Measurements from ENCODE around the gene CDKAL1.
"Not testable (repeated sequence)": the region's sequence is repeated elsewhere in the genome, so short reads cannot be mapped to it uniquely, and the experiment has no call there.

The CDKAL1 gene

DNA sequence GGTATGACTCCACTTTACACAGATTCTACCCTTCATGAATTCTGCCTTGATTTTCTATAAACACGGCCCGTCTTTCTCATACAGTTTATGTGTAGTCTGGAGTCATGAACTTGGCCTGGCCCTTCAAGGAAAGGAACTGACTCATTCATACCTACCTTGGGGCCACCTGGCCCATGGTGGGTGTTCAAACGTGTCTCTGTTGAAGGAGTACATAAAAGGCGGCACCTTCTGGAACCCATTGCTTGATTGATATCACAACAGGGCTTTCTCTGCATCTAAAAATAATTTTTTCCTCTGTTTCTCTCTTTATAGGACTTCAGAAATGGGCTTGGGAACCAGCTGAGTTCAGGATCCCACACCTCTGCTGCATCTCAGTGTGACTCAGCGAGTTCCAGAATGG is 696.3 kb downstream of the CDKAL1 start:
- peaks cover 3% of the 10 kb centered on the region for H3K9me3 Mint-ChIP-seq
- no peak overlapping the region for H3K4me3 Mint-ChIP-seq
- DNase-seq (ENCODE audit: low spot score in 2 of 2) (no peak), ATAC-seq (ENCODE audit: low read depth) (no peak)
- no peak overlapping the region for H3K27ac Mint-ChIP-seq
- H3K4me1 Mint-ChIP-seq, result no peaks in the 10 kb centered on the region
- H3K36me3 Mint-ChIP-seq, result peaks cover 65% of the 10 kb centered on the region
- H3K27me3 Mint-ChIP-seq, result no peaks in the 10 kb centered on the region

DNA sequence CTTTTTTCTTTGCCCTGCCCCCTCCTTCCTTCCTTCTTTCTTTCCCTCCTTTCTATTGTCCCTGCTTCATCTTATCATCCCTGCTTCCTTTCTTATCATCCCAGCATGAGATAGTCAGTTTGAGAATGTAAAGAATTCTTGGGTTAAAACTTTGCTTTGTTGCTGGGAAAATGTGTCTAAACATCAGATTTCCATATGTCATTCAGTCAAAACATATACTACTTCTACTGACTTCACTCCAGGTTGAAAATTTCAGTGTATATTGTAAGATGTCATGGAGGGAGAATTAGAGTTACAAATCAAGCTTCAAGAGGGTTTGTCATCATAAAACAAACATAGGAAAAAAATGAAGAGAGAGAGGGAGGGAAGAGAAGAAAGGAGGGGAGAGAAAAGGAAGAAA is 700.9 kb downstream of the CDKAL1 start:
- H3K27ac Mint-ChIP-seq, result no peak overlapping the region
- H3K36me3 Mint-ChIP-seq, result peaks cover 45% of the 10 kb centered on the region
- no peaks in the 10 kb centered on the region for H3K27me3 Mint-ChIP-seq
- peaks cover 9% of the 10 kb centered on the region for H3K9me3 Mint-ChIP-seq
- no peak for ATAC-seq (ENCODE audit: low read depth)
- no peak for DNase-seq (ENCODE audit: low spot score in 2 of 2)
- H3K4me1 Mint-ChIP-seq, result no peaks in the 10 kb centered on the region
- H3K4me3 Mint-ChIP-seq, result no peak overlapping the region

DNA sequence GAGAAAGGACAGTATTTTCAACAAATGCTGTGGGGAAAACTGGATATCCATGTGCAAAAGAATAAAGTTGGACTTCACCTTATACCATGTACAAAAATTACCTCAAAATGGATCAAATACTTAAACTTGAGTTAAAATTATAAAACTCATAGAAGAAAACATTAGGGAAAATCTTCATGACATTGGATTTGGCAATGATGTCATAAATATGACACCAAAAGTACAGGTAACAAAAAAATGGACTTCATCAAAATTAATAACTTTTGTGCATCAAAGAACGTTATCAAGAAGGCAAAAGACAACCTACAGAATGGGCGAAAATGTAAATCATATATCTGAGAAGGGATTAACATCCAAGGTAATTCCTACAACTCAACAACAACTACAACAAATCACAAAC is 704.0 kb downstream of the CDKAL1 start:
- Mint-ChIP-seq H3K9me3 (peaks cover 9% of the 10 kb centered on the region), H3K36me3 (peaks cover 16% of the 10 kb centered on the region), H3K4me3 (no peak overlapping the region), H3K27me3 (no peaks in the 10 kb centered on the region), H3K4me1 (no peaks in the 10 kb centered on the region), H3K27ac (no peak overlapping the region)
- DNase-seq (ENCODE audit: low spot score in 2 of 2), result no peak
- no peak for ATAC-seq (ENCODE audit: low read depth)

DNA sequence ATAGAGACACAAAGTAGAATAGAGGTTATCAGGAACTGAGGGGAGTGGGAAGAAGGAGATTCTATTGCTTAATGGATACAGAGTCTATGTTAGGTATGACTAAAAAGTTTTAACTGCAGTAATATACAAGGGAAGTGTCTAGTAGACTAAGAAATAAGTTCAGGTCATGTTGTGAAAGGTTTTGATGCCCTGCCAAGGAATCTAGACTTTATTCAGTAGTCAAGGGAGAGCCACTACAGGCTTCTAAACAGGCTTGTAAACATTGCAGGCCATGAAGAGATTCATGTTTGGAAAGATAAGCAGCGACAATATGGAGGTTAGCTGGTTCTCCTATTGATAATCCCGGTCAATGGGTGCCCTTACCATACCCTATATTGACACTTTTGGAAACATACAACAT is 706.5 kb downstream of the CDKAL1 start:
- H3K4me3 Mint-ChIP-seq, result no peak overlapping the region
- no peak overlapping the region for H3K27ac Mint-ChIP-seq

DNA sequence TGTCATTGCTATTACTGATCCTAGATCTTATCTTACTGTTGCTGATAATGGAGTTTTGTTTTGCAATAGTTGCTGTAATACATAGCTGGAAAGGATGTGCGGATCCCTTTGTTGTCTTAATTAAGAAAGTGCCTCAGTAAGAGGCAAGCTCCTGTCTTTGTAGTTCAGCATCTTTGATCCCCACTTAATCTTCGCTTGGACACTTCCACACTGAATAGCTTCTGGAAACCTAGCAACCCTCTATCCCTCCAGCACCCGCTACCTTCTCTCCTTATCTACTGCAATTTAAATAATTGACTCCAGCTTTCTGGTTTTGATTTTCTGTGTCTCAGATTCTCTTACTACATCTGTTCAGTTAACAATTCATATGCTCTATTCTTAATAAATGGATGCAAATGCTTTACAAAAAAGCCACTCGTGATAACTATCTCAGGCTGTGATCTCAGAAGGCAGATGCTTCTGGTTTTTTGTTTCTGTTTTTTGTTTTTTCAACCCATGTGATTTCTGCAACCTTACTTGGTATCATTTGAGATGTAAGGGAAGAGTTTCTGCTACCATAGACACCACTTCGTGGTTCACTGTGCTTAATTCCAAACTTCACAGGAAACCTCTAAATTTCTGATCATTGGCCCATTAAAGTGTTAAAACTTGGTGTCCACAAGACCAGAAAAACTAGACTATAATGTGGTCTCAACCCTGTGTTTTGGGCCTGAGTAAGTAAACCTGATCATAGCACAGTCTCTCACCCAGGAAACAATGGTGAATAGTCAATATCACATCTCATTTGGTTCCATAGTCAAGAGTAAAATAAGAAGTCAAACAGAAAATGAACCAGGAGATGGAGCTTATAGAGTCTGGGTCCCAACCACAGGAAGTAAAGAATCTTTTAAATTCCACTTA is 707.2 kb downstream of the CDKAL1 start:
- peaks cover 6% of the 10 kb centered on the region for H3K9me3 Mint-ChIP-seq
- H3K27ac Mint-ChIP-seq, result no peak overlapping the region
- H3K27me3 Mint-ChIP-seq, result no peaks in the 10 kb centered on the region
- no peak for ATAC-seq (ENCODE audit: low read depth)
- H3K4me1 Mint-ChIP-seq, result no peaks in the 10 kb centered on the region
- H3K4me3 Mint-ChIP-seq, result no peak overlapping the region
- H3K36me3 Mint-ChIP-seq, result no peaks in the 10 kb centered on the region
- DNase-seq (ENCODE audit: low spot score in 2 of 2), result no peak

More for the DNA sequence above, 706.5 kb downstream of the CDKAL1 start:
- DNase-seq (ENCODE audit: low spot score in 2 of 2) (no peak), ATAC-seq (ENCODE audit: low read depth) (no peak)
- Mint-ChIP-seq H3K4me1 (no peaks in the 10 kb centered on the region), H3K27me3 (no peaks in the 10 kb centered on the region), H3K36me3 (no peaks in the 10 kb centered on the region), H3K9me3 (peaks cover 6% of the 10 kb centered on the region)

DNA sequence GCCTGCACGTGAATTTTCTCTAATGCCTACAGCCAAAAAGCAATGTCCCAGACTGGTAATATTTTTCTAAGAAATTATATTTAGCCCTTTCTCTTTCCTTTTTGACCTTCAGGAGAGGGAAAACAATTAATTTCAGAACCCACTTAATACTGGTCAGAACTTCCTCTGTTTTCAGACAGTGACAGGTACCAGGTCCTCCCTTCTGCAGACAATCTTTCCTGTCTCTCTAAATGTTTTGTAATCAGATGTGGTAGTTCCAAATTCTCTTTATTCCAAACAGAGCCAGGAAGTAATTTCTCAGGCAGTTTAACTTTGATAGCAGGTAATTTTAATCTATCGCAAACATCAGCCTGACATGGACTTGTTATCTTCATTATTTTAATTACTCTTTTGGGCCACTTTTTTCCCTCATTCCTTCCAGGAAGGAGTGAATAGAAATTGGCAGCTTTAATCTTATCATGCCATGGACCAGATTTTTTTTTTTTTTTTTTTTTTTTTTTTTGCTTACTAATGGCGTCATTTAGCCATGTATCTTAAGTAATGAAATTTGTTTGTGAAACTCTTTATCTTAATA is 710.7 kb downstream of the CDKAL1 start:
- no peak overlapping the region for H3K27ac Mint-ChIP-seq
- no peaks in the 10 kb centered on the region for H3K4me1 Mint-ChIP-seq
- H3K9me3 Mint-ChIP-seq, result no peaks in the 10 kb centered on the region
- no peaks in the 10 kb centered on the region for H3K27me3 Mint-ChIP-seq
- ATAC-seq (ENCODE audit: low read depth) (no peak), DNase-seq (ENCODE audit: low spot score in 2 of 2) (no peak)
- H3K4me3 Mint-ChIP-seq, result no peak overlapping the region
- no peaks in the 10 kb centered on the region for H3K36me3 Mint-ChIP-seq

DNA sequence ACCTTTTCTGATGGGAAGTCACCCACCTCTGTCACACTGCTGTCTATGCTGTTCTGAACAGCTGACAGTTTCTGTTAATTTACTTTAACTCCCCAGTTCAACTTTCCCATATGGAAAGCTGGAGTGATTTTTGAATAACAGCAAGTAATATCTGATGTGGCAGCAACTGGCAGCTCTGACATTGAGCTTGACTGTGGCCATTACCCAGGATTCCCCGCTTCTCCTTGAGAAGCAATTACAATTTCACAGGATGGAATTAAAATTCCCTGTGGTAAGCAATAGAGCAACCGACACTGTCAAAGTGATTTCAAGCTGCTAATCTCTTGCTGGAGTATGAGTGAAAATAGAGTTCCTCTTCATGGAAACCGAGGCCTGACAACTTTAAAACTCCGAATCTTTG is 711.2 kb downstream of the CDKAL1 start:
- Mint-ChIP-seq H3K36me3 (no peaks in the 10 kb centered on the region), H3K4me3 (no peak overlapping the region), H3K27me3 (no peaks in the 10 kb centered on the region), H3K27ac (no peak overlapping the region), H3K9me3 (no peaks in the 10 kb centered on the region), H3K4me1 (no peaks in the 10 kb centered on the region)
- ATAC-seq (ENCODE audit: low read depth) (no peak), DNase-seq (ENCODE audit: low spot score in 2 of 2) (no peak)

DNA sequence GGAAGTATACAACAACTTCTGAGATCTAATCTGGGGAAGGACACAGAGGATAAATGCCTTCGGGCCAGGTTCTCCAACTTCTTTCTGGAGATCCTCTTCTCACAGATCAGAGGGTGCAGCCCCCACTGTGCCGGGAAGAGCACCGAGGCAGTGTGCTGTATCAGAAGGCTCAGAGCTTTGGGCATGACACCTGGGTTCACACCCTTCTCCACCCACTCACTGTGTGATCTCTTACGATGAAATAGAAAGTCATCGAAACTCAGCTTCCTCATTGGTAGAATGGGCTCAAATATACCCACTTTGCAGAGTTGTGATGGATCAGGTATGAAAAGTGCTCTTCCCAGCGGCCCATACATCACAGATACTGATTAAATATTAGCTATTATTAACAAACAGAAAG is 711.8 kb downstream of the CDKAL1 start:
- no peaks in the 10 kb centered on the region for H3K27me3 Mint-ChIP-seq
- no peak overlapping the region for H3K4me3 Mint-ChIP-seq
- ATAC-seq (ENCODE audit: low read depth), result no peak
- no peaks in the 10 kb centered on the region for H3K36me3 Mint-ChIP-seq
- no peak for DNase-seq (ENCODE audit: low spot score in 2 of 2)
- H3K9me3 Mint-ChIP-seq, result no peaks in the 10 kb centered on the region
- H3K27ac Mint-ChIP-seq, result no peak overlapping the region
- H3K4me1 Mint-ChIP-seq, result no peaks in the 10 kb centered on the region

DNA sequence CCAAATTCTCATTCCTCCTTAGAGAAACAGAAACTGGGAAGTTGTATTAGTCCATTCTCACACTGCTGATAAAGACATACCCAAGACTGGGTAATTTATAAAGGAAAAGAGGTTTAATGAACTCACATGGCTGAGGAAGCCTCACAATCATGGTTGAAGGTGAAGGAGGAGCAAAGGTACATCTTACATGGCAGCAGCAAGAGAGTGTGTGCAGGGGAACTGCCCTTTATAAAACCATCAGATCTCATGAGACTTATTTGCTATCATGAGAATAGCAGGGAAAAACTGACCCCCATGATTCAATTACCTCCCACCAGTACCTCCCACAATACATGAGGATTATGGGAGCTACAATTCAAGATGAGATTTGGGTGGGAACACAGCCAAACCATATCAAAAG is 720.2 kb downstream of the CDKAL1 start:
- ATAC-seq (ENCODE audit: low read depth); H3K36me3 Mint-ChIP-seq; H3K4me3 Mint-ChIP-seq; H3K9me3 Mint-ChIP-seq; H3K27me3 Mint-ChIP-seq; H3K27ac Mint-ChIP-seq; DNase-seq (ENCODE audit: low spot score in 2 of 2); H3K4me1 Mint-ChIP-seq: not testable (repeated sequence)

DNA sequence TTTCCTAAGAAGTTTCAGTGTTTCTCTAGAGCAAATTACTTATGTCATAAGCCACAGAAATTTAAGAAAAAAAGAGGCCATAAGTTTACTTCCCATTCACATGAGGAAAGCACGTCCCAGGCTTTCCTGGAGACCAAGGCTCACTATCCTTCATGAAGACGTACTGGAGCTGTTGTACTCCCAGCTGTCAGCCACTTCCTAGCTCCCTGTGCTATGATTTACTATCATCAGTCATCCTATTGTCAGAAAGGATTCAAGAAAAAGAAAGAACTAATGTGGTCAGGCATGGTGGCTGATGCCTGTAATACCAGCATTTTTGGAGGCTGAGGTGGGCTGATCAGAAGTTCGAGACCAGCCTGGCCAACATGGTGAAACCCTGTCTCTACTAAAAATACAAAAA is 721.9 kb downstream of the CDKAL1 start:
- Mint-ChIP-seq H3K4me3 (no peak overlapping the region), H3K36me3 (peaks cover 2% of the 10 kb centered on the region), H3K27me3 (peaks cover 1% of the 10 kb centered on the region), H3K4me1 (no peaks in the 10 kb centered on the region), H3K27ac (no peak overlapping the region), H3K9me3 (peaks cover 4% of the 10 kb centered on the region)
- no peak for DNase-seq (ENCODE audit: low spot score in 2 of 2)
- ATAC-seq (ENCODE audit: low read depth), result no peak

DNA sequence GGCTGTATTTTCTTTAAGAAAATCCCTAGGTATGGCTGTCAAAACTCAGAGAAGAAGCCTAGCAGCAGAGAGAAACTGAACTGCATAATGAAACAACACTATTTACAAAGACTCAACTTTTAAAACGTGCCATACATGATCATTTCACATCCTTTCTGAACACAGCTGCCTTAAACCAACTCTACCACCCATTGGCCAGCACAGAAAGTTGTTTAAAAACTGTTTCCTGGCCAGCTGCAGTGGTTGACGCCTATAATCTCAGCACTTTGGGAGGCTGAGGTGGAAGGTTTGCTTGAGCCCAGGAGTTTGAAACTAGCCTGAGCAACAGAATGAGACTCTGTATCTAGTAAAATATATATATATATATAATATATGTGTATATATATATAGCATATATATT is 722.9 kb downstream of the CDKAL1 start:
- ATAC-seq (ENCODE audit: low read depth) (no peak), DNase-seq (ENCODE audit: low spot score in 2 of 2) (no peak)
- H3K9me3 Mint-ChIP-seq, result peaks cover 4% of the 10 kb centered on the region
- no peaks in the 10 kb centered on the region for H3K4me1 Mint-ChIP-seq
- no peak overlapping the region for H3K27ac Mint-ChIP-seq
- peaks cover 1% of the 10 kb centered on the region for H3K27me3 Mint-ChIP-seq
- peaks cover 2% of the 10 kb centered on the region for H3K36me3 Mint-ChIP-seq
- H3K4me3 Mint-ChIP-seq, result no peak overlapping the region

DNA sequence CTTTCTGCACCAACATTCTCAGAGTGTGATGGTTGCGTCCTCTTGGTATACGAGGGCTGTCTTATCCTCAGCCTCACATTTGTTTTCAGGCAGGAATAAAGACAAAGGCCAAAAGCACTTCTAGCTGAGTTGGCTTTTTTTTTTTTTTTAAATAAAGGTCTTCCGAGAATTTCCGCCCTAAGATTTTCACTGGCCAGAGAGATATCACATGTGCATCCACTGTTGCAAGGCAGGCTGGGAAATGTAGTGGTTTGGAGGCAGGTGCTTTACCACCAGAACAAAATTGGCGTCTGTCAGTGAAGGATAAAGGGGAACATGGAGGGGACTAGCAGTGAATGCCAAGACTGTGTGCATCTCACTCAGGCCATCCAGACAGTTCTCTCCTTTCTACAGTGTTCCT is 724.4 kb downstream of the CDKAL1 start:
- ATAC-seq (ENCODE audit: low read depth), result no peak
- no peaks in the 10 kb centered on the region for H3K36me3 Mint-ChIP-seq
- peaks cover 2% of the 10 kb centered on the region for H3K9me3 Mint-ChIP-seq
- no peak for DNase-seq (ENCODE audit: low spot score in 2 of 2)
- H3K4me3 Mint-ChIP-seq, result no peak overlapping the region
- H3K4me1 Mint-ChIP-seq, result no peaks in the 10 kb centered on the region
- H3K27me3 Mint-ChIP-seq, result no peaks in the 10 kb centered on the region
- H3K27ac Mint-ChIP-seq, result no peak overlapping the region

DNA sequence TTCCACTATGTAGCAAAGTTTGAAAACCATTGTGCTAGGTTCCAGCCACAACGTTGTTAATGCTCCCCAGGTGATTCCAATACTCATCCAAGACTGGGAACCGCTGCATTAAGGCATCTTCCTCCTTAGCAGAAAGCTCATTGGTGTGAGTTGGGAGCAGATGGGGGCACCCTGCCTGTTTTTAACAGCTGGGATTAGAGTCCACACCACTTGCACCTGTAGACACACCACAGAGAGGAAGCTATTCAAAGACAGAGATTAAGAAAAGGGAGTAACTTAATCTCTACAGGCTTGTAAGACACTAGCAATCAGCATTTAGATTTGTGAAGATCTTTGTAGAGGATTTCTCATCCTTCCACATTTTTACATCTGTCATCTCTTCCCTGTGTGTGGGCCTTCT is 725.4 kb downstream of the CDKAL1 start:
- no peak overlapping the region for H3K4me3 Mint-ChIP-seq
- H3K36me3 Mint-ChIP-seq, result no peaks in the 10 kb centered on the region
- H3K4me1 Mint-ChIP-seq, result peaks cover 2% of the 10 kb centered on the region
- no peaks in the 10 kb centered on the region for H3K27me3 Mint-ChIP-seq
- DNase-seq (ENCODE audit: low spot score in 2 of 2) (no peak), ATAC-seq (ENCODE audit: low read depth) (no peak)
- H3K27ac Mint-ChIP-seq, result no peak overlapping the region
- H3K9me3 Mint-ChIP-seq, result peaks cover 2% of the 10 kb centered on the region

DNA sequence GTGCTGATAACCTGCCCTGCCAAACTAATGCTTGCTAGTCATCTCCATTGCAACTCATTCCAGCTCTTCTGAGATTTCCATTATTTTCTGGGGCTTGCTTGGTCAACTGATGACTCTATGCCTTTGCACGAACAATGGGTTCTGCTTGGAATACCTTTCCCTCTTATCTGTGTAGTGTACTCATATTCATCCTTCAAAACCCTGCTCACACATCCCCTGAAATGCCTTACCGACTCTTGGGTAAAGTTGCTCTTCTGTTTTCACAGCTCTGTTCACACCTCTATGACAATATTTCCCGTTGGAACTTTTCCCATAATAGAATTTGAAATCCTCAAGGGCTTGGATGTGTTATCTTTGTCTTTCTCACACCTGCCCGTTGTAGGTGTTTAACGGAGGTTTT is 728.2 kb downstream of the CDKAL1 start:
- Mint-ChIP-seq H3K9me3 (peaks cover 2% of the 10 kb centered on the region), H3K27ac (no peak overlapping the region)
- no peak for ATAC-seq (ENCODE audit: low read depth)

More for the DNA sequence above, 728.2 kb downstream of the CDKAL1 start:
- Mint-ChIP-seq H3K27me3 (no peaks in the 10 kb centered on the region), H3K36me3 (no peaks in the 10 kb centered on the region), H3K4me3 (no peak overlapping the region), H3K4me1 (peaks cover 7% of the 10 kb centered on the region)
- DNase-seq (ENCODE audit: low spot score in 2 of 2), result no peak
